B cell (primary cell): ENCODE results near the gene LSP1. TPM values are rescaled to one million over a fixed set of nuclear protein-coding genes. Genes with fewer than 3 reads are reported as not detected.

Experiments
- ATAC-seq: fragments of 200-7000 bp; cut with Tn5 transposase; one replicate; pipeline ENCODE4 v1.10.0; 2021; ENCODE audit warnings: low read depth, mild to moderate bottlenecking, moderate number of reproducible peaks, moderate library complexity
- CTCF ChIA-PET: fragments of 350-600 bp; sonication (Branson Sonifier 250); formaldehyde crosslinking; loops from one replicate; lab custom pipeline; 2021; ENCODE audit warnings: antibody characterized with exemption, inconsistent platforms; lab: Charles Lee
- POLR2A ChIA-PET: fragments of 350-600 bp; sonication (Branson Sonifier 250); formaldehyde crosslinking; loops from one replicate; lab custom pipeline; 2021; ENCODE audit warnings: antibody characterized with exemption; lab: Charles Lee
- DNase-seq: peaks from one replicate; pipeline ENCODE4 v3.0.0; 2013
- H2AFZ ChIP-seq: 2 replicates; pipeline ENCODE4 v1.6.1; 2012; ENCODE audit warnings: mild to moderate bottlenecking, low read depth, low read length; ENCODE audit not compliant: insufficient read depth, poor library complexity, severe bottlenecking
- H3K27ac ChIP-seq, 2 donors: 1 replicate in 1 of 2; 2 replicates in 1 of 2; pipeline ENCODE4 v1.5.1; 2012 to 2013; ENCODE audit warnings: low read length in 2 of 2, mild to moderate bottlenecking in 2 of 2, moderate library complexity in 1 of 2
- H3K27me3 ChIP-seq, 4 experiments: fragments of 200-600 bp in 1 of 4; sonication (generic) in 1 of 4; replicated peaks in 1 of 4; 1 replicate in 2 of 4; 2 replicates in 2 of 4; pipeline versions ENCODE4 v1.6.1 to v1.7.0; 2013 to 2016; ENCODE audit warnings: low read length in 3 of 4, mild to moderate bottlenecking in 2 of 4, mixed read lengths in 1 of 4, moderate library complexity in 1 of 4; ENCODE audit not compliant: insufficient read depth in 4 of 4, control insufficient read depth in 3 of 4; ENCODE audit errors: control extremely low read depth in 1 of 4
- H3K36me3 ChIP-seq, 2 experiments: replicated peaks in 1 of 2; 1 replicate in 1 of 2; 2 replicates in 1 of 2; pipeline versions ENCODE4 v1.6.1 to v1.7.1; 2013; ENCODE audit warnings: low read length in 1 of 2; ENCODE audit not compliant: insufficient read depth in 2 of 2, control insufficient read depth in 1 of 2; ENCODE audit errors: control extremely low read depth in 1 of 2, extremely low read depth in 1 of 2
- H3K4me1 ChIP-seq, 2 donors: fragments of 200-600 bp in 1 of 2; sonication (generic) in 1 of 2; 1 replicate in 1 of 2; 2 replicates in 1 of 2; pipeline versions ENCODE4 v1.5.1 to v1.6.1; 2013 to 2017; ENCODE audit warnings: low read length in 2 of 2; ENCODE audit not compliant: control insufficient read depth in 2 of 2, insufficient read depth in 2 of 2
- H3K4me2 ChIP-seq: replicated peaks from 2 replicates; pipeline ENCODE3; 2012; ENCODE audit warnings: mild to moderate bottlenecking, low read depth, low read length; ENCODE audit not compliant: poor library complexity, severe bottlenecking
- H3K4me3 ChIP-seq, 5 experiments: fragments of 200-600 bp in 1 of 5; sonication (generic) in 1 of 5; 1 replicate in 3 of 5; 2 replicates in 2 of 5; pipeline versions ENCODE4 v1.5.1 to v1.7.0; 2011 to 2016; ENCODE audit warnings: low read length in 4 of 5, mild to moderate bottlenecking in 4 of 5, low read depth in 2 of 5, control low read depth in 1 of 5, moderate library complexity in 1 of 5; ENCODE audit not compliant: insufficient read depth in 1 of 5; ENCODE audit errors: control extremely low read depth in 1 of 5, extremely low read depth in 1 of 5
- H3K79me2 ChIP-seq: fragments of 200-600 bp; sonication (generic); one replicate; pipeline ENCODE4 v1.6.0; 2016; ENCODE audit warnings: low read length; ENCODE audit not compliant: control insufficient read depth, insufficient read depth
- H3K9ac ChIP-seq: fragments of 200-600 bp; sonication (generic); 2 replicates; pipeline ENCODE4 v1.6.1; 2017; ENCODE audit warnings: mild to moderate bottlenecking, low read length, moderate library complexity
- H3K9me3 ChIP-seq, 3 donors: one replicate each; pipeline versions ENCODE4 v1.6.1 to v1.7.1; 2013; ENCODE audit warnings: low read length in 2 of 3; ENCODE audit not compliant: control insufficient read depth in 2 of 3, insufficient read depth in 1 of 3; ENCODE audit errors: control extremely low read depth in 1 of 3
- H4K20me1 ChIP-seq: 2 replicates; pipeline ENCODE4 v1.6.0; 2012; ENCODE audit warnings: mild to moderate bottlenecking, low read length; ENCODE audit not compliant: insufficient read depth, control insufficient read depth, poor library complexity, severe bottlenecking
- H3K27ac Mint-ChIP-seq: one replicate; pipeline ENCODE4 v1.8.0; 2021; ENCODE audit warnings: mixed read lengths
- H3K27me3 Mint-ChIP-seq: one replicate; pipeline ENCODE4 v1.8.0; 2021; ENCODE audit warnings: mixed read lengths
- H3K4me1 Mint-ChIP-seq: one replicate; pipeline ENCODE4 v1.8.0; 2021; ENCODE audit warnings: mixed read lengths
- H3K4me3 Mint-ChIP-seq: one replicate; pipeline ENCODE4 v1.8.0; 2021; ENCODE audit warnings: mixed read lengths
- H3K9me3 Mint-ChIP-seq: one replicate; pipeline ENCODE4 v1.8.0; 2022; ENCODE audit warnings: mixed read lengths; ENCODE audit not compliant: insufficient read depth
- CTCF ChIP-seq: fragments of 200-600 bp; IDR thresholded peaks from one replicate; pipeline ENCODE4 v1.8.0; 2022; ENCODE audit warnings: antibody characterized with exemption, mild to moderate bottlenecking
- EZH2 ChIP-seq: IDR thresholded peaks from 2 replicates; pipeline ENCODE4 v1.6.1; 2012; ENCODE audit warnings: borderline replicate concordance, low read depth, mild to moderate bottlenecking, moderate library complexity, low read length; ENCODE audit not compliant: insufficient read depth, poor library complexity, severe bottlenecking
- WGBS: methylation state at CpG from one replicate; pipeline ENCODE4 v1.1.5; 2013; ENCODE audit warnings: missing lambda C conversion rate; ENCODE audit not compliant: insufficient coverage; 5-methylcytosine and 5-hydroxymethylcytosine counted together
- intact Hi-C: fragments of 100-400 bp; cut with micrococcal nuclease; formaldehyde crosslinking; loops from one replicate; pipeline ENCODE4 v1.10.0; 2022
- polyA plus RNA-seq: library from polyadenylated mRNA; depleted of rRNA; stranded (reverse); fragments of >200 nt; gene quantifications from 2 replicates; pipeline ENCODE4 v1.2.3, GENCODE V29; 2012
- total RNA-seq, 2 donors: library from RNA; stranded (reverse); fragments of 120-200 nt in 1 of 2; gene quantifications; 1 replicate in 1 of 2; 2 replicates in 1 of 2; pipeline versions ENCODE4 v1.2.3 to v1.2.4, GENCODE V29; 2013 to 2022

Gene LSP1
- total and polyA plus RNA-seq, 2 donors (not counting 1 experiment from before 2014, with no cell fraction given), result 249 to 446 TPM

DNA sequence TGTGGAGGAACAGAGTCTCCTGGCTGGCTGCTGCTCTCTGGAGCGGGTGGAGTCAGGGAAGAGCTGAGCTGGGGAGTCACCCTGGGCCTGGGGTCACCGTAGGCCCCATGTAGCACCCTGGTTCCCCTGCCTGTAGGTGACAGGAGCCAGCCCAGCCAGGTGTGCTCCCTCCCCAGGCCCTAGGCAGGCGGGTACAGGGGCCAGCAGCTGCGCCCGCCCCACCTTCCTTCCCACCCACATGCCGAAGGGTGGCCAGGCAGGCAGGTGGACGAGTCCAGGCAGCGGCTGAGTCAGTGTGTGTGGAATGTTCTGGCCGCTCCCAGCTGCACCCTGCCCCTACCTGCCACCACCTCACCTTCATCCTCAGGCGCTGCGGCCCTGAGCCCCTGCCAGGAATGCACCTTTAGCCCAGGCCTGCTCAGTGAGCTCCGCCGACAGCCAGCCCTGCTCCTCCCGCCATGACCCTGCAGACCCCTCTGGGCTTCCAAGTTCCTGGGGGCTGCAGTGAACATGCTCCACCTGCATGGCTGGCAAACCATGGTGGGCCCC lies 18.7 kb upstream of the LSP1 start:
- 93% methylated on average over 10 of the region's 14 CpGs for WGBS
- Histone ChIP-seq H3K4me2 (no peak overlapping the region), H3K4me1 (peaks cover 21 to 27% of the 10 kb centered on the region in 2 donors), H2AFZ (no peak overlapping the region), H3K9me3 (no peaks in the 10 kb centered on the region), H3K27ac (no peak overlapping the region), H3K36me3 (no peaks in the 10 kb centered on the region), H3K27me3 (peaks cover 0 to 28% (median 5%) of the 10 kb centered on the region in 4 experiments), H4K20me1 (no peaks in the 10 kb centered on the region), H3K9ac (no peak overlapping the region), H3K79me2 (peaks cover 19% of the 10 kb centered on the region), H3K4me3 (no peak overlapping the region)
- POLR2A ChIA-PET, result interaction anchor here (0.7 kb wide), 1 partner anchor 126 kb away, joined by 5 read pairs; no protein-coding TSS in a partner anchor
- Mint-ChIP-seq H3K9me3 (no peaks in the 10 kb centered on the region), H3K4me3 (no peak overlapping the region), H3K4me1 (peaks cover 9% of the 10 kb centered on the region), H3K27ac (no peak overlapping the region), H3K27me3 (peaks cover 4% of the 10 kb centered on the region)
- intact Hi-C loops, result no loop called here
- ATAC-seq (no peak), DNase-seq (peak; percentile 12)
- TF ChIP-seq EZH2, result no peak
- no peak for TF ChIP-seq CTCF
- CTCF ChIA-PET, result interaction anchor here (0.9 to 10.0 kb wide), 15 partner anchors 9 to 318 kb away, joined by 3 to 394 read pairs (median 10); partner anchors contain the start of genes MRPL23 and TNNT3
